H9 (cell line): Measurements from ENCODE around the gene RAB6A. TPM values are rescaled to one million over a fixed set of nuclear protein-coding genes. Genes with fewer than 3 reads are reported as not detected.

Experiments
- DNase-seq: peaks from one replicate; pipeline ENCODE4 v3.0.0-alpha.2; 2017
- H2AFZ ChIP-seq: one replicate; pipeline ENCODE4 v1.6.1; 2013; ENCODE audit warnings: mild to moderate bottlenecking, low read length, control low read depth, moderate library complexity
- H2AK5ac ChIP-seq: 2 replicates; pipeline ENCODE4 v1.6.1; 2013; ENCODE audit warnings: low read length, control low read depth, mixed read lengths; ENCODE audit not compliant: insufficient read length
- H2BK120ac ChIP-seq: one replicate; pipeline ENCODE4 v1.6.1; 2013; ENCODE audit warnings: low read depth, mild to moderate bottlenecking, low read length, control low read depth, inconsistent platforms; ENCODE audit not compliant: poor library complexity, severe bottlenecking
- H2BK12ac ChIP-seq: 2 replicates; pipeline ENCODE4 v1.6.1; 2013; ENCODE audit warnings: low read length, control low read depth, mixed read lengths, low read depth; ENCODE audit not compliant: insufficient read length
- H2BK15ac ChIP-seq: 2 replicates; pipeline ENCODE4 v1.6.1; 2013; ENCODE audit warnings: low read depth, low read length, control low read depth
- H2BK20ac ChIP-seq: one replicate; pipeline ENCODE4 v1.6.1; 2013; ENCODE audit warnings: low read depth, mild to moderate bottlenecking, low read length, control low read depth, inconsistent platforms; ENCODE audit not compliant: poor library complexity, severe bottlenecking
- H2BK5ac ChIP-seq: 2 replicates; pipeline ENCODE4 v1.6.1; 2013; ENCODE audit warnings: low read length, control low read depth, mixed read lengths; ENCODE audit not compliant: insufficient read length
- H3K14ac ChIP-seq: 2 replicates; pipeline ENCODE4 v1.6.1; 2013; ENCODE audit warnings: low read length, control low read depth; ENCODE audit not compliant: insufficient read depth
- H3K18ac ChIP-seq: 2 replicates; pipeline ENCODE4 v1.6.1; 2013; ENCODE audit warnings: low read depth, mild to moderate bottlenecking, mixed read lengths, low read length, control low read depth; ENCODE audit not compliant: insufficient read length
- H3K23ac ChIP-seq: 2 replicates; pipeline ENCODE4 v1.6.1; 2013; ENCODE audit warnings: low read length, control low read depth, mixed read lengths, low read depth; ENCODE audit not compliant: insufficient read length
- H3K23me2 ChIP-seq: 2 replicates; pipeline ENCODE4 v1.6.1; 2013; ENCODE audit warnings: low read depth, mild to moderate bottlenecking, mixed read lengths, low read length, control low read depth; ENCODE audit not compliant: insufficient read length, poor library complexity, severe bottlenecking
- H3K27ac ChIP-seq: 2 replicates; pipeline ENCODE4 v1.5.1; 2013; ENCODE audit warnings: low read length, control low read depth, mixed read lengths, low read depth; ENCODE audit not compliant: insufficient read length
- H3K27me3 ChIP-seq: 2 replicates; pipeline ENCODE4 v1.6.1; 2013; ENCODE audit warnings: low read length, control low read depth, inconsistent platforms; ENCODE audit not compliant: insufficient read depth
- H3K4ac ChIP-seq: 2 replicates; pipeline ENCODE4 v1.6.1; 2013; ENCODE audit warnings: low read depth, mild to moderate bottlenecking, control low read depth, inconsistent platforms, low read length, moderate library complexity
- H3K4me1 ChIP-seq: 2 replicates; pipeline ENCODE4 v1.6.1; 2013; ENCODE audit warnings: low read length, control low read depth, inconsistent platforms; ENCODE audit not compliant: insufficient read depth
- H3K4me2 ChIP-seq: 2 replicates; pipeline ENCODE4 v1.6.1; 2013; ENCODE audit warnings: low read length, control low read depth, mixed read lengths; ENCODE audit not compliant: insufficient read length, insufficient read depth
- H3K56ac ChIP-seq: 2 replicates; pipeline ENCODE4 v1.6.1; 2013; ENCODE audit warnings: low read depth, mild to moderate bottlenecking, mixed read lengths, low read length, control low read depth; ENCODE audit not compliant: insufficient read length
- H3K79me1 ChIP-seq: 2 replicates; pipeline ENCODE4 v1.6.1; 2013; ENCODE audit warnings: low read depth, mild to moderate bottlenecking, moderate library complexity, low read length, control low read depth, inconsistent platforms; ENCODE audit not compliant: insufficient read depth, poor library complexity, severe bottlenecking
- H3K79me2 ChIP-seq: 2 replicates; pipeline ENCODE4 v1.6.1; 2013; ENCODE audit warnings: low read length, control low read depth, inconsistent platforms; ENCODE audit not compliant: insufficient read depth
- H3K9ac ChIP-seq: 2 replicates; pipeline ENCODE4 v1.6.1; 2013; ENCODE audit warnings: low read length, control low read depth, mixed read lengths; ENCODE audit not compliant: insufficient read length; ENCODE audit errors: extremely low read depth
- H3K9me3 ChIP-seq: one replicate; pipeline ENCODE4 v1.6.1; 2013; ENCODE audit warnings: low read depth, low read length, inconsistent platforms; ENCODE audit not compliant: control insufficient read depth
- H3T11ph ChIP-seq: one replicate; pipeline ENCODE4 v1.6.1; 2013; ENCODE audit warnings: mild to moderate bottlenecking, low read length, control low read depth, inconsistent platforms
- H4K20me1 ChIP-seq: one replicate; pipeline ENCODE4 v1.6.1; 2013; ENCODE audit not compliant: control insufficient read depth, insufficient read length, insufficient read depth
- H4K5ac ChIP-seq: 2 replicates; pipeline ENCODE4 v1.6.1; 2013; ENCODE audit warnings: low read depth, mild to moderate bottlenecking, mixed read lengths, low read length, control low read depth; ENCODE audit not compliant: insufficient read length
- H4K8ac ChIP-seq: replicated peaks from 2 replicates; pipeline ENCODE4 v1.6.1; 2013; ENCODE audit warnings: low read length, control low read depth, mixed read lengths, low read depth; ENCODE audit not compliant: insufficient read length
- H4K91ac ChIP-seq: 2 replicates; pipeline ENCODE4 v1.6.1; 2013; ENCODE audit warnings: low read depth, mild to moderate bottlenecking, moderate library complexity, mixed read lengths, low read length, control low read depth; ENCODE audit not compliant: insufficient read length
- H3K27ac Mint-ChIP-seq, 3 experiments: 2 replicates in 2 of 3; 3 replicates in 1 of 3; pipeline ENCODE4 v1.8.0; 2020 to 2021; ENCODE audit warnings: mixed read lengths in 3 of 3, mild to moderate bottlenecking in 1 of 3, moderate library complexity in 1 of 3
- H3K27me3 Mint-ChIP-seq: 2 replicates; pipeline ENCODE4 v1.8.0; 2021; ENCODE audit warnings: low read depth, mild to moderate bottlenecking, moderate library complexity, mixed read lengths
- H3K36me3 Mint-ChIP-seq, 3 experiments: 2 replicates in 2 of 3; 3 replicates in 1 of 3; pipeline ENCODE4 v1.8.0; 2020 to 2021; ENCODE audit warnings: low read depth in 3 of 3, mixed read lengths in 3 of 3; ENCODE audit not compliant: insufficient read depth in 1 of 3
- H3K4me1 Mint-ChIP-seq, 2 experiments: 2 replicates each; pipeline ENCODE4 v1.8.0; 2020; ENCODE audit warnings: mixed read lengths in 2 of 2
- H3K4me3 Mint-ChIP-seq, 2 experiments: 2 replicates in 1 of 2; 3 replicates in 1 of 2; pipeline ENCODE4 v1.8.0; 2020 to 2021; ENCODE audit warnings: mild to moderate bottlenecking in 2 of 2, mixed read lengths in 2 of 2, moderate library complexity in 1 of 2
- H3K9me3 Mint-ChIP-seq, 2 experiments: 2 replicates in 1 of 2; 3 replicates in 1 of 2; pipeline ENCODE4 v1.8.0; 2020; ENCODE audit warnings: mild to moderate bottlenecking in 2 of 2, mixed read lengths in 2 of 2, moderate library complexity in 1 of 2
- CTCF ChIP-seq: fragments of 200-600 bp; sonication (generic); conservative IDR thresholded peaks from 3 replicates; pipeline ENCODE4 v1.8.0; 2021; ENCODE audit warnings: antibody characterized with exemption, mild to moderate bottlenecking
- WGBS: extraction: QIAGEN DNeasy Blood & Tissue Kit; methylation state at CpG from one replicate; pipeline ENCODE4 v1.1.7; 2013; ENCODE audit warnings: missing lambda C conversion rate, low lambda C conversion rate, mixed read lengths; ENCODE audit not compliant: insufficient read length; ENCODE audit errors: extremely low coverage; 5-methylcytosine and 5-hydroxymethylcytosine counted together
- total RNA-seq: library from RNA; stranded (reverse); gene quantifications from 2 replicates; pipeline ENCODE4 v1.2.1, GENCODE V29; 2021

The RAB6A gene
- total RNA-seq, 1 experiment from 2014 or later, result 72.8 TPM

- no peak overlapping the region for H3K9ac ChIP-seq
- H3K14ac ChIP-seq, result no peak overlapping the region
- H3K4me2 ChIP-seq, result no peak overlapping the region
- DNase-seq, result no peak
- H2AK5ac ChIP-seq, result no peak overlapping the region
- H4K5ac ChIP-seq, result no peak overlapping the region
- peaks cover 0 to 18% (median 2%) of the 10 kb centered on the region in 3 experiments; a peak in 3 of 7 replicates for H3K36me3 Mint-ChIP-seq
- H3K27me3 Mint-ChIP-seq, result peaks cover 23% of the 10 kb centered on the region
- no peaks in the 10 kb centered on the region for H4K20me1 ChIP-seq
- no peak overlapping the region for H2BK120ac ChIP-seq
- H2BK5ac ChIP-seq, result no peak overlapping the region
- H4K91ac ChIP-seq, result no peak overlapping the region
- no peak overlapping the region for H2BK15ac ChIP-seq
- H2AFZ ChIP-seq, result no peak overlapping the region
- no peaks in the 10 kb centered on the region for H3K23me2 ChIP-seq
- H3K23ac ChIP-seq, result no peak overlapping the region
- no peak overlapping the region for H3K4ac ChIP-seq
- WGBS, result no CpG with 5 or more reads among the region's 4 CpGs
- peaks cover 8% of the 10 kb centered on the region; the same call in 1 of the 2 replicates for H3K27me3 ChIP-seq
- H3K4me1 Mint-ChIP-seq, result peaks cover 37% of the 10 kb centered on the region in 2 experiments
- H3K27ac ChIP-seq, result no peak overlapping the region
- no peak for TF ChIP-seq CTCF
- H3K79me1 ChIP-seq, result no peaks in the 10 kb centered on the region
- H3T11ph ChIP-seq, result no peak overlapping the region
- H2BK12ac ChIP-seq, result no peak overlapping the region
- no peak overlapping the region for H3K4me3 Mint-ChIP-seq
- H3K27ac Mint-ChIP-seq, result peak overlapping the region in 2 of 3 experiments; percentile 16 to 42; a peak in 2 of 7 replicates
- H4K8ac ChIP-seq, result no peak overlapping the region
- no peaks in the 10 kb centered on the region for H3K9me3 ChIP-seq
- peaks cover 3% of the 10 kb centered on the region; the same call in 1 of the 2 replicates for H3K4me1 ChIP-seq
- peaks cover 3 to 8% of the 10 kb centered on the region in 2 experiments for H3K9me3 Mint-ChIP-seq
- no peak overlapping the region for H3K56ac ChIP-seq
- no peak overlapping the region for H2BK20ac ChIP-seq
- no peak overlapping the region for H3K18ac ChIP-seq
- H3K79me2 ChIP-seq, result no peaks in the 10 kb centered on the region
Measured at GRCh38 chr11:73632996-73633395, 127.9 kb downstream of the RAB6A start.
